GM13976 (cell line): Measurements from ENCODE around the gene RYR1.
"Not testable (repeated sequence)": the region's sequence is repeated elsewhere in the genome, so short reads cannot be mapped to it uniquely, and the experiment has no call there.

Source experiments
- DNase-seq: peaks from one replicate; pipeline ENCODE4 v3.0.0; 2012; ENCODE audit warnings: low spot score
- CTCF ChIP-seq: IDR thresholded peaks from 2 replicates; pipeline ENCODE4 v1.5.1; 2012; ENCODE audit warnings: borderline replicate concordance, mild to moderate bottlenecking; ENCODE audit not compliant: insufficient read depth; ENCODE audit errors: extremely low read depth, missing control alignments, control extremely low read depth
- in situ Hi-C: fragments of 300-500 bp; cut with MboI; formaldehyde crosslinking; loops from one replicate; pipeline ENCODE4 v1.12.0; 2022; ENCODE audit warnings: low sequenced_read_pairs, mixed read lengths, inconsistent platforms; ENCODE audit not compliant: unreplicated experiment

RYR1 gene

GRCh38 chr19:38597075-38597474 lies 163.6 kb downstream of the RYR1 start:
- in situ Hi-C loops = no loop called here

GRCh38 chr19:38599722-38600121 lies 166.2 kb downstream of the RYR1 start:
- in situ Hi-C loops = no loop called here
- no peak for TF ChIP-seq CTCF

More at GRCh38 chr19:38597075-38597474, 163.6 kb downstream of the RYR1 start:
- no peak for DNase-seq
- TF ChIP-seq CTCF = no peak

GRCh38 chr19:38602856-38603255 lies 169.4 kb downstream of the RYR1 start:
- in situ Hi-C loops, DNase-seq: not testable (repeated sequence)

More at GRCh38 chr19:38599722-38600121, 166.2 kb downstream of the RYR1 start:
- DNase-seq = no peak

GRCh38 chr19:38606131-38606530 lies 172.6 kb downstream of the RYR1 start:
- TF ChIP-seq CTCF = no peak
- DNase-seq = no peak
- in situ Hi-C loops = no loop called here

- DNase-seq = no peak
- in situ Hi-C loops = no loop called here
- TF ChIP-seq CTCF = no peak
Measured at GRCh38 chr19:38614289-38614688, 180.8 kb downstream of the RYR1 start.

- no peak for TF ChIP-seq CTCF
- in situ Hi-C loops = no loop called here
- DNase-seq = no peak
Measured at GRCh38 chr19:38615007-38615581, 181.6 kb downstream of the RYR1 start.

- no peak for DNase-seq
- no peak for TF ChIP-seq CTCF
- in situ Hi-C loops = no loop called here
Measured at GRCh38 chr19:38616265-38616664, 182.8 kb downstream of the RYR1 start.
